Endothelial cell (in vitro differentiated cells): ENCODE data around the gene RND2. TPM values are rescaled to one million over a fixed set of nuclear protein-coding genes. Genes with fewer than 3 reads are reported as not detected.
A peak's percentile ranks its signal among the peaks of the same experiment; 100 is the strongest.

Experiments used
- DNase-seq: peaks from one replicate; pipeline ENCODE4 v3.0.0; 2021; ENCODE audit warnings: low spot score
- H3K27ac Mint-ChIP-seq: one replicate; pipeline ENCODE4 v1.8.0; 2021; ENCODE audit warnings: mixed read lengths, inconsistent platforms; ENCODE audit not compliant: unreplicated experiment
- H3K27me3 Mint-ChIP-seq: one replicate; pipeline ENCODE4 v1.8.0; 2021; ENCODE audit warnings: mild to moderate bottlenecking, moderate library complexity, mixed read lengths, inconsistent platforms; ENCODE audit not compliant: unreplicated experiment
- H3K36me3 Mint-ChIP-seq: one replicate; pipeline ENCODE4 v1.8.0; 2021; ENCODE audit warnings: mild to moderate bottlenecking, low read depth, mixed read lengths, inconsistent platforms; ENCODE audit not compliant: unreplicated experiment
- H3K4me1 Mint-ChIP-seq: one replicate; pipeline ENCODE4 v1.8.0; 2021; ENCODE audit warnings: mild to moderate bottlenecking, mixed read lengths, inconsistent platforms; ENCODE audit not compliant: unreplicated experiment
- H3K4me3 Mint-ChIP-seq: one replicate; pipeline ENCODE4 v1.8.0; 2021; ENCODE audit warnings: mild to moderate bottlenecking, mixed read lengths, inconsistent platforms; ENCODE audit not compliant: unreplicated experiment
- H3K9me3 Mint-ChIP-seq: one replicate; pipeline ENCODE4 v1.8.0; 2021; ENCODE audit warnings: mixed read lengths, inconsistent platforms; ENCODE audit not compliant: unreplicated experiment
- CTCF ChIP-seq: fragments of 200-600 bp; sonication (generic); IDR thresholded peaks from one replicate; pipeline ENCODE4 v1.5.0; 2021; ENCODE audit warnings: antibody characterized with exemption; ENCODE audit not compliant: unreplicated experiment
- total RNA-seq: library from RNA; stranded (reverse); fragmentation: NEBNext Ultra II Directional; extraction: Animal tissue kit (Norgen Biotek cat#: 25700); gene quantifications from one replicate; pipeline ENCODE4 v1.2.1, GENCODE V29; 2021; ENCODE audit not compliant: unreplicated experiment

The RND2 gene
- total RNA-seq, 1 donor from 2014 or later = 5.9 TPM

GRCh38 chr17:43025766-43026537 lies 921 bp downstream of the RND2 start:
- peak overlapping the region; percentile 91 for H3K4me3 Mint-ChIP-seq
- no peak for TF ChIP-seq CTCF
- peaks cover 13% of the 10 kb centered on the region for H3K27me3 Mint-ChIP-seq
- H3K4me1 Mint-ChIP-seq = peaks cover 4% of the 10 kb centered on the region
- no peak overlapping the region for H3K27ac Mint-ChIP-seq
- peaks cover 4% of the 10 kb centered on the region for H3K36me3 Mint-ChIP-seq
- no peak for DNase-seq
- no peaks in the 10 kb centered on the region for H3K9me3 Mint-ChIP-seq

GRCh38 chr17:43026595-43026994 lies 1.6 kb downstream of the RND2 start:
- no peak for DNase-seq
- H3K4me3 Mint-ChIP-seq = no peak overlapping the region
- TF ChIP-seq CTCF = no peak
- H3K27ac Mint-ChIP-seq = no peak overlapping the region
- peaks cover 4% of the 10 kb centered on the region for H3K36me3 Mint-ChIP-seq
- H3K4me1 Mint-ChIP-seq = peaks cover 4% of the 10 kb centered on the region
- H3K27me3 Mint-ChIP-seq = peaks cover 13% of the 10 kb centered on the region
- H3K9me3 Mint-ChIP-seq = no peaks in the 10 kb centered on the region

- Mint-ChIP-seq H3K4me3 (no peak overlapping the region), H3K36me3 (peaks cover 4% of the 10 kb centered on the region), H3K4me1 (peaks cover 4% of the 10 kb centered on the region), H3K9me3 (no peaks in the 10 kb centered on the region), H3K27ac (no peak overlapping the region), H3K27me3 (peaks cover 13% of the 10 kb centered on the region)
- no peak for DNase-seq
- no peak for TF ChIP-seq CTCF
These were observed 2.3 kb downstream of the RND2 start for GRCh38 chr17:43027091-43028032.

- peaks cover 4% of the 10 kb centered on the region for H3K36me3 Mint-ChIP-seq
- no peaks in the 10 kb centered on the region for H3K9me3 Mint-ChIP-seq
- H3K27me3 Mint-ChIP-seq = peaks cover 13% of the 10 kb centered on the region
- H3K4me3 Mint-ChIP-seq = no peak overlapping the region
- H3K27ac Mint-ChIP-seq = no peak overlapping the region
- no peak for TF ChIP-seq CTCF
- no peak for DNase-seq
- peaks cover 4% of the 10 kb centered on the region for H3K4me1 Mint-ChIP-seq
These were observed 3.3 kb downstream of the RND2 start for GRCh38 chr17:43028221-43028861.
